Measurements from ENCODE around the gene MYOZ1. TPM values are rescaled to one million over a fixed set of nuclear protein-coding genes. Genes with fewer than 3 reads are reported as not detected.

Gene MYOZ1
- total RNA-seq, 1 experiment from 2014 or later, result 2.4 TPM

GRCh38 chr10:73628405-73628804 is 12.9 kb downstream of the MYOZ1 start:
- Histone ChIP-seq H3K4me1 (ENCODE audit: insufficient read depth, low read length) (no peaks in the 10 kb centered on the region), H2BK12ac (ENCODE audit: insufficient read length, low read depth, low read length) (no peak overlapping the region), H2BK15ac (ENCODE audit: low read depth, low read length) (no peak overlapping the region), H2BK120ac (ENCODE audit: low read depth, low read length, poor library complexity, severe bottlenecking) (no peak overlapping the region), H3K9ac (ENCODE audit: extremely low read depth, insufficient read length, low read length) (peak overlapping the region; percentile 31), H3T11ph (ENCODE audit: low read length) (no peak overlapping the region), H3K23me2 (ENCODE audit: insufficient read length, low read depth, low read length, poor library complexity, severe bottlenecking) (no peaks in the 10 kb centered on the region), H4K91ac (ENCODE audit: insufficient read length, low read depth, low read length) (no peak overlapping the region), H3K27me3 (ENCODE audit: insufficient read depth, low read length) (no peaks in the 10 kb centered on the region), H2AFZ (ENCODE audit: low read length) (no peak overlapping the region), H2BK5ac (ENCODE audit: insufficient read length, low read length) (no peak overlapping the region), H4K5ac (ENCODE audit: insufficient read length, low read depth, low read length) (no peak overlapping the region), H3K14ac (ENCODE audit: insufficient read depth, low read length) (no peak overlapping the region), H3K79me1 (ENCODE audit: insufficient read depth, low read depth, low read length, poor library complexity, severe bottlenecking) (peaks cover 1% of the 10 kb centered on the region), H3K79me2 (ENCODE audit: insufficient read depth, low read length) (no peaks in the 10 kb centered on the region; the same call in 1 of the 2 replicates), H3K27ac (ENCODE audit: insufficient read length, low read depth, low read length) (no peak overlapping the region), H2BK20ac (ENCODE audit: low read depth, low read length, poor library complexity, severe bottlenecking) (no peak overlapping the region), H2AK5ac (ENCODE audit: insufficient read length, low read length) (no peak overlapping the region), H3K56ac (ENCODE audit: insufficient read length, low read depth, low read length) (no peak overlapping the region), H3K4me2 (ENCODE audit: insufficient read depth, insufficient read length, low read length) (no peak overlapping the region), H4K20me1 (ENCODE audit: control insufficient read depth, insufficient read depth, insufficient read length) (no peaks in the 10 kb centered on the region), H3K9me3 (ENCODE audit: control insufficient read depth, low read depth, low read length) (no peaks in the 10 kb centered on the region), H4K8ac (replicated peaks; ENCODE audit: insufficient read length, low read depth, low read length) (no peak overlapping the region), H3K23ac (ENCODE audit: insufficient read length, low read depth, low read length) (no peak overlapping the region), H3K18ac (ENCODE audit: insufficient read length, low read depth, low read length) (no peak overlapping the region), H3K4ac (ENCODE audit: low read depth, low read length) (no peak overlapping the region)
- no CpG with 5 or more reads among the region's 7 CpGs for WGBS (ENCODE audit: extremely low coverage, insufficient read length, low lambda C conversion rate)
- Mint-ChIP-seq H3K4me1 (peaks cover 18 to 21% of the 10 kb centered on the region in 2 experiments), H3K9me3 (no peaks in the 10 kb centered on the region; a peak in 1 of 5 replicates), H3K27ac (no peak overlapping the region; a peak in 1 of 7 replicates), H3K27me3 (ENCODE audit: low read depth) (no peaks in the 10 kb centered on the region), H3K4me3 (no peak overlapping the region; a peak in 1 of 5 replicates), H3K36me3 (ENCODE audit: insufficient read depth in 1 of 3, low read depth in 3 of 3) (no peaks in the 10 kb centered on the region; a peak in 1 of 7 replicates)
- no peak for TF ChIP-seq CTCF (conservative IDR thresholded peaks at IDR 0.05)
- DNase-seq, result no peak
